Panc1 (cell line): ENCODE data around the gene MAP2K5. TPM values are rescaled to one million over a fixed set of nuclear protein-coding genes. Genes with fewer than 3 reads are reported as not detected.

Experiments used
- ATAC-seq: fragments of 200-7000 bp; cut with Tn5 transposase; 2 replicates; pipeline ENCODE4 v1.9.1; 2020; ENCODE audit warnings: mild to moderate bottlenecking, moderate library complexity
- BruUV-seq: library from RNA; stranded (reverse); fragments of 400-500 nt; replicated peaks from 2 replicates; lab custom pipeline; 2021; lab: Mats Ljungman, UMichigan
- CTCF ChIA-PET: fragments of 300-600 bp; sonication (Branson Sonifier 250); formaldehyde crosslinking; loops from one replicate; lab custom pipeline; 2022; ENCODE audit warnings: antibody characterized with exemption; lab: Charles Lee
- POLR2A ChIA-PET: fragments of 300-600 bp; sonication (Branson Sonifier 250); formaldehyde crosslinking; loops from one replicate; lab custom pipeline; 2022; ENCODE audit warnings: antibody characterized with exemption; lab: Charles Lee
- DNase-seq: peaks from one replicate; pipeline ENCODE4 v3.0.0-alpha.2; 2010; ENCODE audit warnings: low read depth, low spot score
- H3K27ac ChIP-seq: 2 replicates; pipeline ENCODE4 v1.5.1; 2011; ENCODE audit warnings: mild to moderate bottlenecking, low read length, inconsistent platforms
- H3K27me3 ChIP-seq: fragments of 200-500 bp; sonication (Bioruptor generic); 2 replicates; pipeline ENCODE4 v1.6.0; 2014; ENCODE audit warnings: low read length, inconsistent platforms; ENCODE audit not compliant: control insufficient read depth, insufficient read depth
- H3K36me3 ChIP-seq: fragments of 200-500 bp; sonication (Bioruptor generic); 2 replicates; pipeline ENCODE4 v1.5.1; 2014; ENCODE audit warnings: inconsistent platforms, mild to moderate bottlenecking, low read length, moderate library complexity; ENCODE audit not compliant: control insufficient read depth, insufficient read depth
- H3K4me1 ChIP-seq: 2 replicates; pipeline ENCODE4 v1.5.1; 2011; ENCODE audit warnings: inconsistent platforms, mild to moderate bottlenecking, low read length, moderate library complexity; ENCODE audit not compliant: control insufficient read depth, insufficient read depth
- H3K4me3 ChIP-seq, 2 experiments: 2 replicates each; pipeline ENCODE4 v1.5.1; 2011 to 2012; ENCODE audit warnings: low read depth in 2 of 2, low read length in 2 of 2, mild to moderate bottlenecking in 2 of 2, inconsistent platforms in 1 of 2, moderate library complexity in 1 of 2
- H3K9me3 ChIP-seq: fragments of 200-500 bp; sonication (Bioruptor generic); 2 replicates; pipeline ENCODE4 v1.5.1; 2014; ENCODE audit warnings: low read depth, mild to moderate bottlenecking, inconsistent platforms, low read length, moderate library complexity; ENCODE audit not compliant: control insufficient read depth, insufficient read depth
- POLR2AphosphoS5 ChIP-seq: IDR thresholded peaks from 2 replicates; pipeline ENCODE4 v1.6.1; 2012; ENCODE audit warnings: mild to moderate bottlenecking, low read depth, low read length, moderate library complexity
- SIN3A ChIP-seq: IDR thresholded peaks from 2 replicates; pipeline ENCODE4 v1.6.1; 2012; ENCODE audit warnings: low read depth, mild to moderate bottlenecking, low read length, moderate library complexity, borderline replicate concordance; ENCODE audit not compliant: insufficient read depth
- TCF7L2 ChIP-seq: IDR thresholded peaks from 2 replicates; pipeline ENCODE4 v1.6.1; 2011; ENCODE audit warnings: mild to moderate bottlenecking, low read depth, low read length, inconsistent platforms
- in situ Hi-C: cut with HindIII; loops from 2 replicates; pipeline ENCODE4 v1.10.0; 2016; ENCODE audit warnings: low sequenced_read_pairs, low pct_unique_long_range_greater_than_20kb
- intact Hi-C: fragments of 100-400 bp; cut with micrococcal nuclease; formaldehyde crosslinking; loops from one replicate; pipeline ENCODE4 v1.10.0; 2022; ENCODE audit not compliant: unreplicated experiment
- total RNA-seq: library from RNA; stranded (reverse); gene quantifications from one replicate; pipeline ENCODE4 v1.2.1, GENCODE V29; 2021; ENCODE audit not compliant: unreplicated experiment
- TF ChIP-seq, protein P1 (sequence below), 2 experiments: IDR thresholded peaks; 2 replicates each; pipeline ENCODE4 v1.6.1; 2011 to 2012; ENCODE audit warnings: low read depth in 2 of 2, control low read depth in 1 of 2, low read length in 1 of 2, mild to moderate bottlenecking in 1 of 2, moderate library complexity in 1 of 2; ENCODE audit not compliant: insufficient read depth in 1 of 2
- TF ChIP-seq, protein P2 (sequence below): fragments of 450-650 bp; IDR thresholded peaks from 2 replicates; pipeline ENCODE4 v1.5.1; 2017; ENCODE audit warnings: mild to moderate bottlenecking

The MAP2K5 gene
- total RNA-seq, 1 experiment from 2014 or later, result 18.3 TPM

DNA sequence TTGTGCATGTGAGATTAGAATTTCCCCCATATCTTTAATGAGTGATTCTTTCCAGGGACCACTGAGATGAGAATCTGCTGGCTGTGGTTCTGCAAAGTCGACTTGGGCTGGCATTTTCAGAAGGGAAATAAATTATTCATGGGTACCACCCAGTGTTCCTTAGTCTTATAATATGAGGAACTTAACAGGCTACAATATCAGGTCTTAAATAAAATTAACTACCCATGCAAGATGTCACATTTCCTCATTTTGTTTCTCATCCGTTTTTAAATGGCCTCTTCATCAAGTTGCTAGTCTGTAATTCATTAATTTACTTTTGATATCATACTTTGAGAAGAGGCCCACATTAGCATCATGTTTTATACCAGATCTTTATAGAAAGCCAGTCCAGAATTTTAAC lies 224.5 kb downstream of the MAP2K5 start:
- no peaks in the 10 kb centered on the region for H3K36me3 ChIP-seq
- BruUV-seq, result no TSS peak
- DNase-seq, result no peak
- ChIA-PET POLR2A (no interaction called here), CTCF (no interaction called here)
- no peaks in the 10 kb centered on the region for H3K27me3 ChIP-seq
- intact Hi-C loops, result no loop called here
- in situ Hi-C loops, result no loop called here
- TF ChIP-seq TCF7L2 (no peak), SIN3A (no peak), POLR2AphosphoS5 (no peak)
- TF ChIP-seq, protein P1, sequence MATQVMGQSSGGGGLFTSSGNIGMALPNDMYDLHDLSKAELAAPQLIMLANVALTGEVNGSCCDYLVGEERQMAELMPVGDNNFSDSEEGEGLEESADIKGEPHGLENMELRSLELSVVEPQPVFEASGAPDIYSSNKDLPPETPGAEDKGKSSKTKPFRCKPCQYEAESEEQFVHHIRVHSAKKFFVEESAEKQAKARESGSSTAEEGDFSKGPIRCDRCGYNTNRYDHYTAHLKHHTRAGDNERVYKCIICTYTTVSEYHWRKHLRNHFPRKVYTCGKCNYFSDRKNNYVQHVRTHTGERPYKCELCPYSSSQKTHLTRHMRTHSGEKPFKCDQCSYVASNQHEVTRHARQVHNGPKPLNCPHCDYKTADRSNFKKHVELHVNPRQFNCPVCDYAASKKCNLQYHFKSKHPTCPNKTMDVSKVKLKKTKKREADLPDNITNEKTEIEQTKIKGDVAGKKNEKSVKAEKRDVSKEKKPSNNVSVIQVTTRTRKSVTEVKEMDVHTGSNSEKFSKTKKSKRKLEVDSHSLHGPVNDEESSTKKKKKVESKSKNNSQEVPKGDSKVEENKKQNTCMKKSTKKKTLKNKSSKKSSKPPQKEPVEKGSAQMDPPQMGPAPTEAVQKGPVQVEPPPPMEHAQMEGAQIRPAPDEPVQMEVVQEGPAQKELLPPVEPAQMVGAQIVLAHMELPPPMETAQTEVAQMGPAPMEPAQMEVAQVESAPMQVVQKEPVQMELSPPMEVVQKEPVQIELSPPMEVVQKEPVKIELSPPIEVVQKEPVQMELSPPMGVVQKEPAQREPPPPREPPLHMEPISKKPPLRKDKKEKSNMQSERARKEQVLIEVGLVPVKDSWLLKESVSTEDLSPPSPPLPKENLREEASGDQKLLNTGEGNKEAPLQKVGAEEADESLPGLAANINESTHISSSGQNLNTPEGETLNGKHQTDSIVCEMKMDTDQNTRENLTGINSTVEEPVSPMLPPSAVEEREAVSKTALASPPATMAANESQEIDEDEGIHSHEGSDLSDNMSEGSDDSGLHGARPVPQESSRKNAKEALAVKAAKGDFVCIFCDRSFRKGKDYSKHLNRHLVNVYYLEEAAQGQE (IDR thresholded peaks at IDR 0.05; ENCODE audit: insufficient read depth in 1 of 2, low read depth in 2 of 2, low read length in 1 of 2), result no peak
- TF ChIP-seq, protein P2, sequence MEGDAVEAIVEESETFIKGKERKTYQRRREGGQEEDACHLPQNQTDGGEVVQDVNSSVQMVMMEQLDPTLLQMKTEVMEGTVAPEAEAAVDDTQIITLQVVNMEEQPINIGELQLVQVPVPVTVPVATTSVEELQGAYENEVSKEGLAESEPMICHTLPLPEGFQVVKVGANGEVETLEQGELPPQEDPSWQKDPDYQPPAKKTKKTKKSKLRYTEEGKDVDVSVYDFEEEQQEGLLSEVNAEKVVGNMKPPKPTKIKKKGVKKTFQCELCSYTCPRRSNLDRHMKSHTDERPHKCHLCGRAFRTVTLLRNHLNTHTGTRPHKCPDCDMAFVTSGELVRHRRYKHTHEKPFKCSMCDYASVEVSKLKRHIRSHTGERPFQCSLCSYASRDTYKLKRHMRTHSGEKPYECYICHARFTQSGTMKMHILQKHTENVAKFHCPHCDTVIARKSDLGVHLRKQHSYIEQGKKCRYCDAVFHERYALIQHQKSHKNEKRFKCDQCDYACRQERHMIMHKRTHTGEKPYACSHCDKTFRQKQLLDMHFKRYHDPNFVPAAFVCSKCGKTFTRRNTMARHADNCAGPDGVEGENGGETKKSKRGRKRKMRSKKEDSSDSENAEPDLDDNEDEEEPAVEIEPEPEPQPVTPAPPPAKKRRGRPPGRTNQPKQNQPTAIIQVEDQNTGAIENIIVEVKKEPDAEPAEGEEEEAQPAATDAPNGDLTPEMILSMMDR, result no peak
- no peak for ATAC-seq
- H3K4me3 ChIP-seq, result no peak overlapping the region
- no peaks in the 10 kb centered on the region for H3K9me3 ChIP-seq
- H3K27ac ChIP-seq, result no peak overlapping the region
- peaks cover 9% of the 10 kb centered on the region; the same call in 1 of the 2 replicates for H3K4me1 ChIP-seq

DNA sequence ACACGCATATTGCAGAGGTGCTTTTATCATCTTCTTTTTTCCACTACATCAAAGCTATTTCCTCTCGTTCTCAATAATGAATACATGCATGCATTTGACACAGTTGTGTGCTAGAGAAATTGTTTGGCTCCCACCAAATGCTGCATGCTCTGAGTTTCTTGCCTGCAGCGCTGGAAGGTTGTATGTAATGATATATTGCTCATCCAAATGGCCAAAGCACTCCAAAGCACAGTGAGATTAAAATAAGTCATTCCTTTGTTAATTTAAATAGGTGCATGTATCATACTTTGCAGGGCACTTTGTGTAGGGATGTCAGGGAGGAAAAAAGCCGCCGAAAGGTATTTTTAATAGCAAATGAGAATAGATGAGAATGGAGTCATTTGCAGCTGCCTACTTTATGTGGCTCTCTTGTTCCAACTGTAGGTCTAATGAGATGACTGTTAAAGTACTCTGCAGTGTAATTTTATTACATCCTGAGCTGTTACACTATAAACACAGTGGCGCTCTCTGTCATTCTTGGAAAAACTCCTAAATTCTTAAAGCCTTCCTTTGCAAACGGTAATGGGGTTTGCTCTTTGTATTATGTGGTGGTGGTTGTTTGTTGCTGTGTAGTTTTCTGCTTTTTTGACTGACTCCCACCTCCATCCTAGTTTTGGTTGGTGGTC lies 225.9 kb downstream of the MAP2K5 start:
- DNase-seq (no peak), ATAC-seq (no peak)
- Histone ChIP-seq H3K9me3 (no peaks in the 10 kb centered on the region), H3K36me3 (no peaks in the 10 kb centered on the region), H3K4me3 (no peak overlapping the region), H3K27me3 (no peaks in the 10 kb centered on the region), H3K27ac (peak overlapping the region; percentile 17; the same call in 1 of the 2 replicates), H3K4me1 (peaks cover 9% of the 10 kb centered on the region; the same call in 1 of the 2 replicates)
- BruUV-seq, result no TSS peak
- CTCF ChIA-PET, result interaction anchor here (0.6 kb wide), 1 partner anchor 184 kb away, joined by 13 read pairs; no protein-coding TSS in a partner anchor
- POLR2A ChIA-PET, result no interaction called here
- TF ChIP-seq, protein P2, result no peak
- TF ChIP-seq POLR2AphosphoS5 (no peak), SIN3A (no peak), TCF7L2 (no peak)
- TF ChIP-seq, protein P1 (IDR thresholded peaks at IDR 0.05; ENCODE audit: insufficient read depth in 1 of 2, low read depth in 2 of 2, low read length in 1 of 2), result no peak
- intact Hi-C loops, result no loop called here
- in situ Hi-C loops, result no loop called here
